ENCODE data around the gene ZDHHC13. TPM values are rescaled to one million over a fixed set of nuclear protein-coding genes. Genes with fewer than 3 reads are reported as not detected.

The ZDHHC13 gene
- total and polyA plus RNA-seq, 2 of the 4 experiments (the other 2 are of a cell fraction) = 7.2 to 15.1 TPM

DNA sequence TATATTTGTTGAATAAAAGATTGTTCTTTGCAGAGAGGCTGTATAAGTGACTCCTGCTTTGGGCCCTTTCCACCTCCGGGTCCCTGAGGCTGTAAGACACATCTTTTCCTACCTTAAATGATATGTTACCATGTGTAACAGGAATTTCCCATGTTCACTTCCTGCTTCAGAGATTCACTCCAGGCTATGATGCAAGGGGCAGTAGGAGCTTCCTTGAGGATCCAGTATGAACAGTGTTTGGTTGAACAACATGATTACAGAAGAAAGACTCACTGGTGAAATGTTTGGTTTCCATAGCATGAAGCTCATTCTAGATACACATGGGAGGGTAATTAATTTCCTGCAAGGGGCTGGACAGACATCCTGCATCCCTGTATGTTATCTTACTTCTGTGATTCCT is 25.6 kb upstream of the ZDHHC13 start:
- Histone ChIP-seq H3K18ac (ENCODE audit: low read depth, low read length) (no peak overlapping the region), H3K9ac (ENCODE audit: low read depth, low read length) (no peak overlapping the region), H2AK5ac (ENCODE audit: low read depth, low read length) (no peak overlapping the region), H4K20me1 (ENCODE audit: insufficient read depth, low read length) (no peaks in the 10 kb centered on the region), H3K23ac (ENCODE audit: low read depth, low read length) (no peak overlapping the region), H2BK20ac (ENCODE audit: low read depth, low read length) (no peak overlapping the region), H3K36me3 (ENCODE audit: control insufficient read depth, insufficient read depth, low read length) (no peaks in the 10 kb centered on the region), H3K27ac (ENCODE audit: insufficient read depth, low read length) (no peak overlapping the region), H3K4me1 (ENCODE audit: control insufficient read depth, insufficient read depth, low read length) (no peaks in the 10 kb centered on the region), H3K4ac (ENCODE audit: low read depth, low read length) (no peak overlapping the region), H3K79me1 (ENCODE audit: low read depth in 1 of 2, low read length in 2 of 2) (no peaks in the 10 kb centered on the region), H2BK5ac (ENCODE audit: low read depth, low read length, poor library complexity, severe bottlenecking) (no peak overlapping the region), H3K56ac (ENCODE audit: extremely low read depth, insufficient read depth, low read length) (no peak overlapping the region), H3K9me1 (ENCODE audit: insufficient read depth, low read length) (no peaks in the 10 kb centered on the region), H3K9me3 (ENCODE audit: control insufficient read depth, insufficient read depth, low read length) (no peaks in the 10 kb centered on the region), H4K5ac (ENCODE audit: low read depth, low read length) (no peak overlapping the region), H3K14ac (replicated peaks; ENCODE audit: low read depth, low read length) (no peak overlapping the region), H2AK9ac (replicated peaks; ENCODE audit: low read depth, low read length, poor library complexity) (no peak overlapping the region), H3K27me3 (ENCODE audit: control insufficient read depth, insufficient read depth, low read length) (peaks cover 4% of the 10 kb centered on the region), H4K8ac (ENCODE audit: low read depth in 2 of 2, low read length in 2 of 2) (no peak overlapping the region), H3K4me2 (ENCODE audit: low read depth, low read length) (no peak overlapping the region), H2BK120ac (ENCODE audit: low read depth, low read length) (no peak overlapping the region), H2BK15ac (ENCODE audit: low read depth, low read length) (no peak overlapping the region), H3K4me3 (ENCODE audit: insufficient read depth, low read depth, low read length) (no peak overlapping the region), H2AFZ (replicated peaks; ENCODE audit: low read length, poor library complexity) (no peak overlapping the region), H4K91ac (ENCODE audit: insufficient read depth, low read depth, low read length) (no peak overlapping the region)
- CTCF ChIA-PET = no interaction called here
- ATAC-seq (ENCODE audit: low read depth) (no peak), DNase-seq (no peak)
- BruUV-seq (replicated peaks) = no TSS peak
- in situ Hi-C loops (cut with MboI; ENCODE audit: low sequenced_read_pairs) (loop anchor here (25.0 kb wide), 1 partner anchor 671 kb away; no protein-coding TSS in a partner anchor), intact Hi-C loops (cut with micrococcal nuclease) (no loop called here), dilution Hi-C loops (cut with HindIII; ENCODE audit: low sequenced_read_pairs, unreplicated experiment) (no loop called here)
- POLR2A ChIA-PET (ENCODE audit: unreplicated experiment) = no interaction called here
- no CpG with 5 or more reads among the region's 1 CpG for WGBS, 2 experiments (ENCODE audit: extremely low coverage in 2 of 2, insufficient read length in 1 of 2)
- TF ChIP-seq RCOR1 (IDR thresholded peaks at IDR 0.05; ENCODE audit: insufficient replicate concordance, low read length) (no peak), RFX5 (IDR thresholded peaks at IDR 0.05; ENCODE audit: low read depth, low read length) (no peak), USF2 (IDR thresholded peaks at IDR 0.05; ENCODE audit: low read depth, low read length) (no peak), CEBPB (IDR thresholded peaks at IDR 0.05; ENCODE audit: low read depth, low read length) (no peak), POLR2A (IDR thresholded peaks at IDR 0.05; ENCODE audit: low read depth, low read length) (no peak), MAFK (IDR thresholded peaks at IDR 0.05; ENCODE audit: low read depth, low read length) (no peak), MAZ (IDR thresholded peaks at IDR 0.05; ENCODE audit: borderline replicate concordance, low read depth, low read length) (no peak), NFE2L2 (IDR thresholded peaks at IDR 0.05; ENCODE audit: low read depth, low read length) (no peak), MXI1 (IDR thresholded peaks at IDR 0.05; ENCODE audit: borderline replicate concordance, low read depth, low read length) (no peak), CHD1 (IDR thresholded peaks at IDR 0.05; ENCODE audit: low read depth, low read length) (no peak), SMC3 (IDR thresholded peaks at IDR 0.05; ENCODE audit: low read depth, low read length) (no peak), BHLHE40 (IDR thresholded peaks at IDR 0.05; ENCODE audit: low read depth, low read length) (no peak), FOS (IDR thresholded peaks at IDR 0.05; ENCODE audit: low read depth, low read length) (no peak), RAD21 (IDR thresholded peaks at IDR 0.05; ENCODE audit: low read length) (no peak)
- TF ChIP-seq, protein P1, sequence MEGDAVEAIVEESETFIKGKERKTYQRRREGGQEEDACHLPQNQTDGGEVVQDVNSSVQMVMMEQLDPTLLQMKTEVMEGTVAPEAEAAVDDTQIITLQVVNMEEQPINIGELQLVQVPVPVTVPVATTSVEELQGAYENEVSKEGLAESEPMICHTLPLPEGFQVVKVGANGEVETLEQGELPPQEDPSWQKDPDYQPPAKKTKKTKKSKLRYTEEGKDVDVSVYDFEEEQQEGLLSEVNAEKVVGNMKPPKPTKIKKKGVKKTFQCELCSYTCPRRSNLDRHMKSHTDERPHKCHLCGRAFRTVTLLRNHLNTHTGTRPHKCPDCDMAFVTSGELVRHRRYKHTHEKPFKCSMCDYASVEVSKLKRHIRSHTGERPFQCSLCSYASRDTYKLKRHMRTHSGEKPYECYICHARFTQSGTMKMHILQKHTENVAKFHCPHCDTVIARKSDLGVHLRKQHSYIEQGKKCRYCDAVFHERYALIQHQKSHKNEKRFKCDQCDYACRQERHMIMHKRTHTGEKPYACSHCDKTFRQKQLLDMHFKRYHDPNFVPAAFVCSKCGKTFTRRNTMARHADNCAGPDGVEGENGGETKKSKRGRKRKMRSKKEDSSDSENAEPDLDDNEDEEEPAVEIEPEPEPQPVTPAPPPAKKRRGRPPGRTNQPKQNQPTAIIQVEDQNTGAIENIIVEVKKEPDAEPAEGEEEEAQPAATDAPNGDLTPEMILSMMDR (conservative IDR thresholded peaks at IDR 0.05; ENCODE audit: low read depth, low read length) = no peak
- TF ChIP-seq, protein P2, sequence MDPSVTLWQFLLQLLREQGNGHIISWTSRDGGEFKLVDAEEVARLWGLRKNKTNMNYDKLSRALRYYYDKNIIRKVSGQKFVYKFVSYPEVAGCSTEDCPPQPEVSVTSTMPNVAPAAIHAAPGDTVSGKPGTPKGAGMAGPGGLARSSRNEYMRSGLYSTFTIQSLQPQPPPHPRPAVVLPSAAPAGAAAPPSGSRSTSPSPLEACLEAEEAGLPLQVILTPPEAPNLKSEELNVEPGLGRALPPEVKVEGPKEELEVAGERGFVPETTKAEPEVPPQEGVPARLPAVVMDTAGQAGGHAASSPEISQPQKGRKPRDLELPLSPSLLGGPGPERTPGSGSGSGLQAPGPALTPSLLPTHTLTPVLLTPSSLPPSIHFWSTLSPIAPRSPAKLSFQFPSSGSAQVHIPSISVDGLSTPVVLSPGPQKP (IDR thresholded peaks at IDR 0.05; ENCODE audit: borderline replicate concordance, low read depth, low read length) = no peak
